C4-2B (cell line): ENCODE data around the gene TBK1.

ENCODE experiments used
- CTCF ChIP-seq: fragments of 450-650 bp; conservative IDR thresholded peaks from 2 replicates; pipeline ENCODE4 v1.5.1; 2017; ENCODE audit warnings: mild to moderate bottlenecking
- ZFX ChIP-seq: fragments of 450-650 bp; IDR thresholded peaks from 2 replicates; pipeline ENCODE4 v1.6.1; 2017

GRCh38 chr12:64551676-64552075 lies 99.8 kb downstream of the TBK1 start:
- TF ChIP-seq CTCF (no peak), ZFX (no peak)
